ENCODE data around the gene PRPF31. TPM values are rescaled to one million over a fixed set of nuclear protein-coding genes. Genes with fewer than 3 reads are reported as not detected.

The PRPF31 gene
- total and polyA plus RNA-seq, 2 of the 13 experiments (the other 11 are each of a cell fraction or from before 2014, with no cell fraction given): 23.8 to 63.8 TPM

GRCh38 chr19:54128441-54128725 lies 12.8 kb downstream of the PRPF31 start (continued):
- TF ChIP-seq ZNF800 (CRISPR knock-in tag; IDR thresholded peaks at IDR 0.05) (no peak), ZNF691 (CRISPR knock-in tag; IDR thresholded peaks at IDR 0.05; ENCODE audit: borderline replicate concordance, low read depth) (no peak), RFX1 (IDR thresholded peaks at IDR 0.05) (no peak), NFKB2 (CRISPR knock-in tag; IDR thresholded peaks at IDR 0.05; ENCODE audit: borderline replicate concordance) (no peak), LCORL (IDR thresholded peaks at IDR 0.05) (no peak), LCORL (CRISPR knock-in tag; IDR thresholded peaks at IDR 0.05) (no peak), E2F2 (CRISPR knock-in tag; IDR thresholded peaks at IDR 0.05; ENCODE audit: borderline replicate concordance) (no peak), DMAP1 (CRISPR knock-in tag; IDR thresholded peaks at IDR 0.05) (no peak), RBAK (CRISPR knock-in tag; IDR thresholded peaks at IDR 0.05) (no peak), RFXAP (CRISPR knock-in tag; IDR thresholded peaks at IDR 0.05; ENCODE audit: borderline replicate concordance) (no peak), ZEB1 (IDR thresholded peaks at IDR 0.05; ENCODE audit: insufficient replicate concordance, low read depth) (no peak), MYC (CRISPR knock-in tag; IDR thresholded peaks at IDR 0.05; ENCODE audit: borderline replicate concordance) (no peak), ZNF615 (CRISPR knock-in tag; IDR thresholded peaks at IDR 0.05; ENCODE audit: borderline replicate concordance) (no peak), ZNF646 (CRISPR knock-in tag; IDR thresholded peaks at IDR 0.05) (no peak), TOE1 (CRISPR knock-in tag; IDR thresholded peaks at IDR 0.05) (no peak), ZNF180 (CRISPR knock-in tag; IDR thresholded peaks at IDR 0.05; ENCODE audit: borderline replicate concordance, low read depth) (no peak)
